Measurements from ENCODE around the gene UPK3A. TPM values are rescaled to one million over a fixed set of nuclear protein-coding genes. Genes with fewer than 3 reads are reported as not detected.

The UPK3A gene
- total and polyA plus RNA-seq, 2 of the 13 experiments (the other 11 are each of a cell fraction or from before 2014, with no cell fraction given) = 10.5 to 13.8 TPM

DNA sequence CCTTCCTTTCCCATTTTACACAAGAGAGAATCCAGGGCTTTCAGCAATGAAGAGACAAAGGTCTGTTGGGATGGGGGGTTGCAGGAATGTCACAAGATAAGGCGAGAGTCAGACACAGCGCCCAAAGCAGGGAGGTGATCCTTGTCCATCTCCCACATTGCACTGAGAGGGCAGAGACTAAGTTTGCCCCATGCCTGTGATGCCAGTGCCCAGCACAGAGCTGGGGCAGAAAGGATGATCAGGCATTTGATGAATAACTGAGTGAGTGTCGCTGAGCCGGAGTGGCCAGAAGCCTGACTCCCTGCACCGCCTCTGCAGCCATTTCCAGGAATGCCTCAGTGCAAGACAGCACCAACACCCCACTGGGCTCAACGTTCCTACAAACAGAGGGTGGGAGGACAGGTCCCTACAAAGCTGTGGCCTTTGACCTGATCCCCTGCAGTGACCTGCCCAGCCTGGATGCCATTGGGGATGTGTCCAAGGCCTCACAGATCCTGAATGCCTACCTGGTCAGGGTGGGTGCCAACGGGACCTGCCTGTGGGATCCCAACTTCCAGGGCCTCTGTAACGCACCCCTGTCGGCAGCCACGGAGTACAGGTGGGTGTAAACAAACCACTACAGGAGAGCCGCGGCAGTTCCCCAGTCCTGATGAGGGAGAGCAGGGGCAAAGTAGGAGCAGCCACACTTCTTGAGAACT lies 2.3 kb downstream of the UPK3A start (continued):
- TF ChIP-seq TAF1 (CRISPR knock-in tag; IDR thresholded peaks at IDR 0.05) (peak; percentile 41; the same call in 1 of the 2 replicates), MAZ (IDR thresholded peaks at IDR 0.05; ENCODE audit: borderline replicate concordance, low read depth, low read length) (no peak), MAZ (CRISPR knock-in tag; IDR thresholded peaks at IDR 0.05; ENCODE audit: low read depth) (peak; percentile 33; the same call in 1 of the 2 replicates), HDAC2 (CRISPR knock-in tag; IDR thresholded peaks at IDR 0.05) (peak; percentile 76), ZNF143 (CRISPR knock-in tag; IDR thresholded peaks at IDR 0.05) (peak; percentile 63; the same call in 1 of the 2 replicates), NFE2 (CRISPR knock-in tag; IDR thresholded peaks at IDR 0.05) (no peak), DPF2 (CRISPR knock-in tag; IDR thresholded peaks at IDR 0.05; ENCODE audit: borderline replicate concordance, low read depth) (peak; percentile 47; the same call in 1 of the 2 replicates), ZBTB40 (IDR thresholded peaks at IDR 0.05) (no peak), ZBTB40 (CRISPR knock-in tag; IDR thresholded peaks at IDR 0.05) (peak; percentile 25; the same call in 1 of the 2 replicates), HNF4A (CRISPR knock-in tag; IDR thresholded peaks at IDR 0.05) (peak; percentile 87), IRF2 (CRISPR knock-in tag; IDR thresholded peaks at IDR 0.05) (0 out of 2 replicates have a peak, but pooled peaks have one; percentile 13), AHR (CRISPR knock-in tag; IDR thresholded peaks at IDR 0.05) (peak; percentile 27; the same call in 1 of the 2 replicates), ZNF614 (CRISPR knock-in tag; IDR thresholded peaks at IDR 0.05; ENCODE audit: borderline replicate concordance) (peak; percentile 28; the same call in 1 of the 2 replicates)
- TF ChIP-seq, protein P1, sequence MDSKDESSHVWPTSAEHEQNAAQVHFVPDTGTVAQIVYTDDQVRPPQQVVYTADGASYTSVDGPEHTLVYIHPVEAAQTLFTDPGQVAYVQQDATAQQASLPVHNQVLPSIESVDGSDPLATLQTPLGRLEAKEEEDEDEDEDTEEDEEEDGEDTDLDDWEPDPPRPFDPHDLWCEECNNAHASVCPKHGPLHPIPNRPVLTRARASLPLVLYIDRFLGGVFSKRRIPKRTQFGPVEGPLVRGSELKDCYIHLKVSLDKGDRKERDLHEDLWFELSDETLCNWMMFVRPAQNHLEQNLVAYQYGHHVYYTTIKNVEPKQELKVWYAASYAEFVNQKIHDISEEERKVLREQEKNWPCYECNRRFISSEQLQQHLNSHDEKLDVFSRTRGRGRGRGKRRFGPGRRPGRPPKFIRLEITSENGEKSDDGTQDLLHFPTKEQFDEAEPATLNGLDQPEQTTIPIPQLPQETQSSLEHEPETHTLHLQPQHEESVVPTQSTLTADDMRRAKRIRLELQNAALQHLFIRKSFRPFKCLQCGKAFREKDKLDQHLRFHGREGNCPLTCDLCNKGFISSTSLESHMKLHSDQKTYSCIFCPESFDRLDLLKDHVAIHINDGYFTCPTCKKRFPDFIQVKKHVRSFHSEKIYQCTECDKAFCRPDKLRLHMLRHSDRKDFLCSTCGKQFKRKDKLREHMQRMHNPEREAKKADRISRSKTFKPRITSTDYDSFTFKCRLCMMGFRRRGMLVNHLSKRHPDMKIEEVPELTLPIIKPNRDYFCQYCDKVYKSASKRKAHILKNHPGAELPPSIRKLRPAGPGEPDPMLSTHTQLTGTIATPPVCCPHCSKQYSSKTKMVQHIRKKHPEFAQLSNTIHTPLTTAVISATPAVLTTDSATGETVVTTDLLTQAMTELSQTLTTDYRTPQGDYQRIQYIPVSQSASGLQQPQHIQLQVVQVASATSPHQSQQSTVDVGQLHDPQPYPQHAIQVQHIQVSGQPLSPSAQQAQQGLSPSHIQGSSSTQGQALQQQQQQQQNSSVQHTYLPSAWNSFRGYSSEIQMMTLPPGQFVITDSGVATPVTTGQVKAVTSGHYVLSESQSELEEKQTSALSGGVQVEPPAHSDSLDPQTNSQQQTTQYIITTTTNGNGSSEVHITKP (CRISPR knock-in tag; IDR thresholded peaks at IDR 0.05; ENCODE audit: low read depth) = peak; percentile 70; the same call in 1 of the 2 replicates
- TF ChIP-seq, protein P2, sequence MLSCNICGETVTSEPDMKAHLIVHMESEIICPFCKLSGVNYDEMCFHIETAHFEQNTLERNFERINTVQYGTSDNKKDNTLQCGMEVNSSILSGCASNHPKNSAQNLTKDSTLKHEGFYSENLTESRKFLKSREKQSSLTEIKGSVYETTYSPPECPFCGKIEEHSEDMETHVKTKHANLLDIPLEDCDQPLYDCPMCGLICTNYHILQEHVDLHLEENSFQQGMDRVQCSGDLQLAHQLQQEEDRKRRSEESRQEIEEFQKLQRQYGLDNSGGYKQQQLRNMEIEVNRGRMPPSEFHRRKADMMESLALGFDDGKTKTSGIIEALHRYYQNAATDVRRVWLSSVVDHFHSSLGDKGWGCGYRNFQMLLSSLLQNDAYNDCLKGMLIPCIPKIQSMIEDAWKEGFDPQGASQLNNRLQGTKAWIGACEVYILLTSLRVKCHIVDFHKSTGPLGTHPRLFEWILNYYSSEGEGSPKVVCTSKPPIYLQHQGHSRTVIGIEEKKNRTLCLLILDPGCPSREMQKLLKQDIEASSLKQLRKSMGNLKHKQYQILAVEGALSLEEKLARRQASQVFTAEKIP (CRISPR knock-in tag; IDR thresholded peaks at IDR 0.05; ENCODE audit: borderline replicate concordance) = no peak
